Brain microvascular endothelial cell (primary cell): ENCODE results near the gene ASIC5.
A peak's percentile ranks its signal among the peaks of the same experiment; 100 is the strongest.

Source experiments
- DNase-seq: peaks from one replicate; pipeline ENCODE4 v3.0.0-alpha.2; 2020
- H3K27ac ChIP-seq: fragments of 250-450 bp; sonication (Bioruptor Pico); 2 replicates; pipeline ENCODE4 v1.5.1; 2020; ENCODE audit warnings: mild to moderate bottlenecking, moderate library complexity
- H3K27me3 ChIP-seq: fragments of 250-450 bp; sonication (Bioruptor Pico); replicated peaks from 2 replicates; pipeline ENCODE4 v1.5.1; 2020; ENCODE audit warnings: mild to moderate bottlenecking
- H3K36me3 ChIP-seq: fragments of 250-450 bp; sonication (Bioruptor Pico); replicated peaks from 2 replicates; pipeline ENCODE4 v1.5.1; 2020; ENCODE audit warnings: mild to moderate bottlenecking
- H3K4me3 ChIP-seq: 2 replicates; pipeline ENCODE4 v1.5.1; 2011; ENCODE audit warnings: low read depth, mild to moderate bottlenecking, control low read depth, low read length, moderate library complexity
- CTCF ChIP-seq: IDR thresholded peaks from 2 replicates; pipeline ENCODE4 v1.5.1; 2011; ENCODE audit warnings: low read depth, mild to moderate bottlenecking, moderate library complexity, low read length, control low read depth, inconsistent platforms; ENCODE audit errors: missing control alignments
- in situ Hi-C: cut with HindIII; loops from 2 replicates; pipeline ENCODE4 v1.10.0; 2017; ENCODE audit warnings: low sequenced_read_pairs, low pct_ligation_motif_present

Gene ASIC5

GRCh38 chr4:155877971-155878370 lies 11.9 kb upstream of the ASIC5 start:
- DNase-seq = no peak
- Histone ChIP-seq H3K27ac (no peak overlapping the region), H3K4me3 (no peak overlapping the region), H3K27me3 (no peaks in the 10 kb centered on the region), H3K36me3 (no peaks in the 10 kb centered on the region)
- in situ Hi-C loops = no loop called here
- TF ChIP-seq CTCF = no peak

DNA sequence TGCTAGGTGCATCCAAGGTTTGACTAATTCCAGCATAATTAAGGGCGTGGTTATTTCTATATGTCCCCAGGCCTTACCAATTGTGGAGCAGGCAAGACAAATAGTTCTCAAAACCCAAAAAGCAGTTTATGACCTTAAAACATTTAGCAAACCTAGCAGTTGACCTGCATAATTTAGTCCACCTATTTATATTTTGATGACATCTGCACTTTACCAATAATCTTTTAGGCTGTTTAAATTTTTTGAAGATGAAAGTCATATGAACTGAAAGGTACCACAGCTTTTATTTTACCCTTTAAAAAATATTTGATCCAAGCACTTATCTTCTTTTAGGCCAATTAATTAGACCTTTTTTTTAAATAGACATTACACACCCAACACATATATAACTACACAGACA lies 9.8 kb upstream of the ASIC5 start:
- Histone ChIP-seq H3K36me3 (no peaks in the 10 kb centered on the region), H3K27ac (no peak overlapping the region), H3K4me3 (no peak overlapping the region), H3K27me3 (no peaks in the 10 kb centered on the region)
- no peak for DNase-seq
- in situ Hi-C loops = no loop called here
- no peak for TF ChIP-seq CTCF

- no peak for DNase-seq
- Histone ChIP-seq H3K36me3 (no peaks in the 10 kb centered on the region), H3K27me3 (no peaks in the 10 kb centered on the region), H3K4me3 (no peak overlapping the region), H3K27ac (no peak overlapping the region)
- TF ChIP-seq CTCF = no peak
- in situ Hi-C loops = no loop called here
Measured at GRCh38 chr4:155855897-155856296, 10.2 kb downstream of the ASIC5 start.

DNA sequence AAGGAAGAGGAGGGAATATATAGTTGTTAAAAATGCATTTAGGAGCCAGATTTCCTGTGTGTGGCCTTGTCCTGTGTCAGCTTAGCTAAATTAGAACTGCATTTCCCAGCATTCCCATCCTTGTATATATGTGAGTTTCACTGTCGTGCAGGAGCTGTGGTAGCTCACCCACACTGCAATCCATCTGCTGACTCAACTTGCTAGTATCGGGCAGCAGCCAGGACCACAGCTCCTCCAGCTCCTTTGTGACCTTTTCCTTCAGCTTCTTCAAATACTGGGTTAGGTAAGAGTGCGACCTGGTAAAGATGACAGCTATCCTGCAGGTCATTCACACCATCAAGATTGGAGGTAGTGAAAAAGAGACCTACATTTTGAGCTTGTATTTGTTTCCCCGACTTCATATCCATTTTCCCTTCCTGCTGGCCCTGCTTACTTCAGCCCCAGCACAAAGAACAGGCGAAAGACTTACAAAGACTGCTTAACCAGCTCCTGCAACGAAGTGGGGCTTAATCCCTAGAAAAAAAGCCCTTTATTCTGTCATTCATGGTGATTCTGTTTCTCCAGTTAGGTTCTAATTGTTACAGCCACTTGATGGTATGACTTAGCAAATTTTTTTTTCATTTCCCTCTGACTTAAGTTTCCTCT lies 11.4 kb downstream of the ASIC5 start:
- Histone ChIP-seq H3K36me3 (no peaks in the 10 kb centered on the region), H3K4me3 (no peak overlapping the region), H3K27ac (no peak overlapping the region), H3K27me3 (no peaks in the 10 kb centered on the region)
- no peak for TF ChIP-seq CTCF
- DNase-seq = peak; percentile 53
- in situ Hi-C loops = no loop called here

GRCh38 chr4:155853189-155853588 lies 12.9 kb downstream of the ASIC5 start:
- no peak for DNase-seq
- Histone ChIP-seq H3K4me3 (no peak overlapping the region), H3K27ac (no peak overlapping the region), H3K27me3 (no peaks in the 10 kb centered on the region), H3K36me3 (no peaks in the 10 kb centered on the region)
- in situ Hi-C loops = no loop called here
- no peak for TF ChIP-seq CTCF

- H3K27me3 ChIP-seq = no peaks in the 10 kb centered on the region
- no peak overlapping the region for H3K4me3 ChIP-seq
- in situ Hi-C loops = no loop called here
- DNase-seq = no peak
- no peak for TF ChIP-seq CTCF
- no peak overlapping the region for H3K27ac ChIP-seq
- H3K36me3 ChIP-seq = no peaks in the 10 kb centered on the region
Measured at GRCh38 chr4:155849042-155849441, 17.0 kb downstream of the ASIC5 start.
